Measurements from ENCODE around the gene PSMD11. TPM values are rescaled to one million over a fixed set of nuclear protein-coding genes. Genes with fewer than 3 reads are reported as not detected.
"Not testable (repeated sequence)": the region's sequence is repeated elsewhere in the genome, so short reads cannot be mapped to it uniquely, and the experiment has no call there.

PSMD11 gene
- total RNA-seq, 1 donor from 2014 or later = 156 TPM

GRCh38 chr17:32445971-32446370 lies 1.7 kb downstream of the PSMD11 start:
- H3K27ac Mint-ChIP-seq (ENCODE audit: unreplicated experiment) = no peak overlapping the region
- peaks cover 2% of the 10 kb centered on the region for H3K36me3 Mint-ChIP-seq (ENCODE audit: low read depth)
- no peak for TF ChIP-seq CTCF (conservative IDR thresholded peaks at IDR 0.05)

GRCh38 chr17:32446949-32447348 lies 2.6 kb downstream of the PSMD11 start:
- Mint-ChIP-seq H3K27me3 (ENCODE audit: low read depth) (peaks cover 14% of the 10 kb centered on the region), H3K36me3 (ENCODE audit: low read depth) (peaks cover 2% of the 10 kb centered on the region), H3K9me3 (no peaks in the 10 kb centered on the region), H3K27ac (ENCODE audit: unreplicated experiment) (no peak overlapping the region), H3K4me3 (peak overlapping the region; percentile 58), H3K4me1 (peaks cover 27% of the 10 kb centered on the region)
- DNase-seq (ENCODE audit: low read depth, low spot score) = no peak
- no peak for TF ChIP-seq CTCF (conservative IDR thresholded peaks at IDR 0.05)

More at GRCh38 chr17:32445971-32446370, 1.7 kb downstream of the PSMD11 start:
- peaks cover 27% of the 10 kb centered on the region for H3K4me1 Mint-ChIP-seq
- DNase-seq (ENCODE audit: low read depth, low spot score) = no peak
- H3K4me3 Mint-ChIP-seq = peak overlapping the region; percentile 92
- H3K27me3 Mint-ChIP-seq (ENCODE audit: low read depth) = peaks cover 16% of the 10 kb centered on the region
- no peaks in the 10 kb centered on the region for H3K9me3 Mint-ChIP-seq

GRCh38 chr17:32449963-32450362 lies 5.7 kb downstream of the PSMD11 start:
- no peaks in the 10 kb centered on the region for H3K9me3 Mint-ChIP-seq
- peaks cover 10% of the 10 kb centered on the region for H3K36me3 Mint-ChIP-seq (ENCODE audit: low read depth)
- H3K27me3 Mint-ChIP-seq (ENCODE audit: low read depth) = no peaks in the 10 kb centered on the region
- no peak for TF ChIP-seq CTCF (conservative IDR thresholded peaks at IDR 0.05)
- peaks cover 23% of the 10 kb centered on the region for H3K4me1 Mint-ChIP-seq
- no peak overlapping the region for H3K4me3 Mint-ChIP-seq
- H3K27ac Mint-ChIP-seq (ENCODE audit: unreplicated experiment) = no peak overlapping the region
- DNase-seq (ENCODE audit: low read depth, low spot score) = no peak

GRCh38 chr17:32450379-32450778 lies 6.1 kb downstream of the PSMD11 start:
- H3K27ac Mint-ChIP-seq (ENCODE audit: unreplicated experiment); H3K9me3 Mint-ChIP-seq; H3K4me3 Mint-ChIP-seq; H3K27me3 Mint-ChIP-seq (ENCODE audit: low read depth); DNase-seq (ENCODE audit: low read depth, low spot score): not testable (repeated sequence)
- Mint-ChIP-seq H3K36me3 (ENCODE audit: low read depth) (peaks cover 12% of the 10 kb centered on the region), H3K4me1 (peaks cover 18% of the 10 kb centered on the region)

- Mint-ChIP-seq H3K4me1 (peaks cover 4% of the 10 kb centered on the region), H3K27ac (ENCODE audit: unreplicated experiment) (no peak overlapping the region), H3K9me3 (no peaks in the 10 kb centered on the region), H3K4me3 (no peak overlapping the region), H3K36me3 (ENCODE audit: low read depth) (peaks cover 10% of the 10 kb centered on the region), H3K27me3 (ENCODE audit: low read depth) (no peaks in the 10 kb centered on the region)
- DNase-seq (ENCODE audit: low read depth, low spot score) = no peak
- no peak for TF ChIP-seq CTCF (conservative IDR thresholded peaks at IDR 0.05)
These were observed 7.6 kb downstream of the PSMD11 start for GRCh38 chr17:32451879-32452278.

- no peak for DNase-seq (ENCODE audit: low read depth, low spot score)
- Mint-ChIP-seq H3K27me3 (ENCODE audit: low read depth) (no peaks in the 10 kb centered on the region), H3K4me3 (no peak overlapping the region), H3K4me1 (no peaks in the 10 kb centered on the region), H3K27ac (ENCODE audit: unreplicated experiment) (no peak overlapping the region), H3K9me3 (no peaks in the 10 kb centered on the region), H3K36me3 (ENCODE audit: low read depth) (peaks cover 10% of the 10 kb centered on the region)
- TF ChIP-seq CTCF (conservative IDR thresholded peaks at IDR 0.05) = no peak
These were observed 8.0 kb downstream of the PSMD11 start for GRCh38 chr17:32452281-32452680.
